Prostate gland (tissue), 2 donors: ENCODE measurements around the gene GALNT2. TPM values are rescaled to one million over a fixed set of nuclear protein-coding genes. Genes with fewer than 3 reads are reported as not detected.

Source experiments
- DNase-seq: peaks from one replicate; pipeline ENCODE4 v3.0.0-alpha.2; 2019; ENCODE audit warnings: low spot score
- H3K27ac ChIP-seq, 2 donors: fragments of 200-600 bp; sonication (generic); 2 replicates each; pipeline ENCODE4 v1.5.1; 2017 to 2019
- H3K27me3 ChIP-seq: fragments of 200-600 bp; sonication (generic); replicated peaks from 2 replicates; pipeline ENCODE4 v1.5.1; 2019; ENCODE audit not compliant: insufficient read depth
- H3K36me3 ChIP-seq, 2 donors: fragments of 200-600 bp; sonication (generic); 1 replicate in 1 of 2; 2 replicates in 1 of 2; pipeline versions ENCODE4 v1.5.1 to v1.8.1; 2017 to 2019
- H3K4me1 ChIP-seq: fragments of 200-600 bp; sonication (generic); replicated peaks from 2 replicates; pipeline ENCODE4 v1.5.1; 2019
- H3K4me3 ChIP-seq, 2 donors: fragments of 200-600 bp; sonication (generic); 2 replicates each; pipeline ENCODE4 v1.5.1; 2017 to 2019
- H3K9me3 ChIP-seq: fragments of 200-600 bp; sonication (generic); 2 replicates; pipeline ENCODE4 v1.5.1; 2017
- CTCF ChIP-seq, 4 experiments: fragments of 200-600 bp in 2 of 4; fragments of 450-650 bp in 2 of 4; sonication (generic) in 2 of 4; IDR thresholded peaks; 1 replicate in 3 of 4; 2 replicates in 1 of 4; pipeline ENCODE4 v1.5.1; 2016 to 2019; ENCODE audit warnings: antibody characterized with exemption in 4 of 4, mild to moderate bottlenecking in 2 of 4, moderate library complexity in 2 of 4
- POLR2A ChIP-seq: fragments of 450-650 bp; IDR thresholded peaks from one replicate; pipeline ENCODE4 v1.6.1; 2016; ENCODE audit warnings: antibody characterized with exemption, mild to moderate bottlenecking
- POLR2AphosphoS5 ChIP-seq: sonication (generic); formaldehyde crosslinking; IDR thresholded peaks from one replicate; pipeline ENCODE4 v1.6.1; 2017; ENCODE audit warnings: antibody characterized with exemption
- WGBS: methylation state at CpG from one replicate; pipeline ENCODE4 v1.1.5; 2018; 5-methylcytosine and 5-hydroxymethylcytosine counted together
- intact Hi-C: fragments of 100-400 bp; cut with DNase I; formaldehyde crosslinking; loops from one replicate; pipeline ENCODE4 v1.14.2; 2022
- total RNA-seq, 2 donors: library from RNA; depleted of rRNA; stranded (reverse); fragments of >200 nt; gene quantifications; one replicate each; pipeline ENCODE4 v1.1.0, GENCODE V29; 2016

Gene GALNT2
- total RNA-seq, 2 donors from 2014 or later, result 34.1 to 125 TPM

GRCh38 chr1:230113235-230113592 lies 46.2 kb downstream of the GALNT2 start:
- no peak overlapping the region for H3K27ac ChIP-seq
- intact Hi-C loops, result no loop called here
- DNase-seq, result no peak

DNA sequence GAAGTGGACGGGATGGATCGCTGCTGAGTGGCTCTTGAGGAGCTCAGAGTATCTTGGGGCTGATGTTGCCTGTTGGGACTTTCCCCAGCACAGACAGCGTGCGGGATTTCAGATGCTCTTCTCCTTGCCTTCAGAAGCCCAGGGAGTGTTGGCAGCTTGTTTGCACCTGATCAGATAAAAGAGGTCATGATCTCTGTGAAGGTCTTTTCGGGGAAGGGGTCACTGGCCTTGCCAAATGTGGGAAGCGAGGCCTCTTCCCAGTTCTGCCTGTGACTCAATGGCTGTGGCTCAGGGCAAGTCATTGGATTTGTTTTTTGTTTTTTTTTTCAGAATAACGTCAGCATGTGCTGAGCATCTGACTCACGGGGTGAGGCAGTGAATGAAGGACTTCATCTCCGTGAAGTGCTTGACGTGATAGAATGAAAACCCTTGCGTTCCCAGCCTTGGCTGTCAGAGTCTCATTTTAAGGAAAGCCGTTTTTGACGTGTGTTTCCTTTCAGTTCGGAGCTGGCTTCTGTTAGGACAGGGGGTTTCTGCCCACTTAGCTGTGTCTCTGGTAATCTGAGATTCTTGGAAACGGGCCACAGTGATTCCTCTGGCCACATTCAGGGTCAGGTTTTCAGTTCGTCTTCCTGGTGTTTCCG lies 46.7 kb downstream of the GALNT2 start:
- no peaks in the 10 kb centered on the region for H3K9me3 ChIP-seq
- peak overlapping the region in 1 of 2 donors; percentile 12 for H3K27ac ChIP-seq
- intact Hi-C loops, result no loop called here
- 78% methylated on average over 17 of the region's 17 CpGs for WGBS
- no peaks in the 10 kb centered on the region for H3K36me3 ChIP-seq
- DNase-seq, result no peak
- no peak overlapping the region for H3K4me3 ChIP-seq
- H3K27me3 ChIP-seq, result no peaks in the 10 kb centered on the region
- TF ChIP-seq POLR2A (no peak), POLR2AphosphoS5 (peak; percentile 5)
- H3K4me1 ChIP-seq, result no peaks in the 10 kb centered on the region

More at GRCh38 chr1:230113235-230113592, 46.2 kb downstream of the GALNT2 start:
- 98% methylated on average over 4 of the region's 4 CpGs for WGBS
- Histone ChIP-seq H3K4me1 (no peaks in the 10 kb centered on the region), H3K27me3 (no peaks in the 10 kb centered on the region), H3K4me3 (no peak overlapping the region), H3K9me3 (no peaks in the 10 kb centered on the region), H3K36me3 (no peaks in the 10 kb centered on the region)
- TF ChIP-seq POLR2AphosphoS5 (no peak), POLR2A (no peak), CTCF (IDR thresholded peaks at IDR 0.05) (no peak)

- TF ChIP-seq CTCF (IDR thresholded peaks at IDR 0.05) (no peak), POLR2A (no peak), POLR2AphosphoS5 (no peak)
- H3K4me3 ChIP-seq, result no peak overlapping the region
- no peaks in the 10 kb centered on the region for H3K9me3 ChIP-seq
- no peak for DNase-seq
- H3K36me3 ChIP-seq, result no peaks in the 10 kb centered on the region
- no peaks in the 10 kb centered on the region for H3K4me1 ChIP-seq
- H3K27me3 ChIP-seq, result no peaks in the 10 kb centered on the region
- WGBS, result 87% methylated on average over 15 of the region's 15 CpGs
- intact Hi-C loops, result no loop called here
- H3K27ac ChIP-seq, result peak overlapping the region in 1 of 2 donors; percentile 12
Measured at GRCh38 chr1:230114237-230114651, 47.2 kb downstream of the GALNT2 start.

DNA sequence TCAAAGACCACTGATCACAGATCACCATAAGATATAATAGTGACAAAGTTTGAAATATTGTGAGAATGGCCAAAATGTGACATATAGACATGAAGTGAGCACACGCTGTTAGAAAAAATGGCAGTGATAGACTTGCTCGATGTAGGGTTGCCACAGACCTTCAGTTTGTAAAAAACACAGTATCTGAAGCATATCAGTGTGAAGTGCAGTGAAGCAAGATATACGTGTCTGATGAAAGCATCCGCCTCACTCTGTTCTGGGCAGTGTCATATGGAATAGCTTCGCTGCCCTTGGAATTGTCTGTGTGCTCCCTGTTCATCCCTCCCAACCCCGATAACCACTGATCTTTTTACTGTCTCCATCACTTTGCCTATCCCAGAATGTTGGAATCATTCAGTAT lies 50.7 kb downstream of the GALNT2 start:
- no peaks in the 10 kb centered on the region for H3K4me1 ChIP-seq
- H3K27ac ChIP-seq, result no peak overlapping the region
- H3K4me3 ChIP-seq, result no peak overlapping the region
- intact Hi-C loops, result no loop called here
- no peak for TF ChIP-seq CTCF (IDR thresholded peaks at IDR 0.05)
- no peak for TF ChIP-seq POLR2A
- TF ChIP-seq POLR2AphosphoS5, result no peak
- no peaks in the 10 kb centered on the region for H3K9me3 ChIP-seq
- 96% methylated on average over 6 of the region's 6 CpGs for WGBS
- no peak for DNase-seq
- no peaks in the 10 kb centered on the region for H3K36me3 ChIP-seq
- no peaks in the 10 kb centered on the region for H3K27me3 ChIP-seq

DNA sequence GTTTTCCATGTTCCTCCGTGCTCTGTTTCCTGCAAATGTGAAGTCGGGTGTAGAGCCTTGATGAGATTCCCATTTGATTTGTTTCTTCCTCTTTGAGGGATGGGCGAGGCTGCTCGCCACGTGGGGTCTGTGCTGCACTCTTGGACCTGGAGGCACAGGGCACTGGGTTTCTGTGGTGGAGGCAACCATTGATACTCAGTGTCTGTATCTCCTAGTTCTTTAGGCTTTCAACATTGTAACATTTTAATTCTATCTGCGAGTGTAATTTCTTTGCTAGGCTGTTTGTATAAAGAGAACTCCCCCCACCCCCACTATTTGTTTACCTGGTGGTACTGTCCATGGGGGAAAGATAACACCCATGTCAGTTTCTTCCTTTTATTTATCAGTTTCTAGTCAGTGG lies 52.3 kb downstream of the GALNT2 start:
- TF ChIP-seq CTCF (IDR thresholded peaks at IDR 0.05) (no peak), POLR2AphosphoS5 (no peak), POLR2A (no peak)
- Histone ChIP-seq H3K27ac (no peak overlapping the region), H3K4me3 (no peak overlapping the region), H3K27me3 (no peaks in the 10 kb centered on the region), H3K4me1 (no peaks in the 10 kb centered on the region), H3K36me3 (no peaks in the 10 kb centered on the region), H3K9me3 (no peaks in the 10 kb centered on the region)
- DNase-seq, result no peak
- WGBS, result 84% methylated on average over 6 of the region's 6 CpGs
- intact Hi-C loops, result no loop called here
